Thoracic aorta (tissue), 2 donors: Measurements from ENCODE around the gene MYRIP. TPM values are rescaled to one million over a fixed set of nuclear protein-coding genes. Genes with fewer than 3 reads are reported as not detected.

ENCODE experiments used
- ATAC-seq: fragments of 150-250 bp; one replicate; pipeline ENCODE4 v1.8.0; 2017; ENCODE audit warnings: low read depth; ENCODE audit not compliant: insufficient number of reproducible peaks, low FRiP score
- DNase-seq: peaks from one replicate; pipeline ENCODE4 v3.0.0-alpha.2; 2020; ENCODE audit warnings: low spot score
- H3K27ac ChIP-seq, 2 donors: fragments of 200-600 bp; sonication (generic); 1 replicate in 1 of 2; 2 replicates in 1 of 2; pipeline ENCODE4 v1.5.1; 2016; ENCODE audit warnings: mild to moderate bottlenecking in 2 of 2, moderate library complexity in 2 of 2
- H3K27me3 ChIP-seq: fragments of 200-600 bp; sonication (generic); replicated peaks from 2 replicates; pipeline ENCODE4 v1.6.0; 2016; ENCODE audit warnings: mild to moderate bottlenecking; ENCODE audit not compliant: insufficient read depth
- H3K36me3 ChIP-seq: fragments of 200-600 bp; sonication (generic); one replicate; pipeline ENCODE4 v1.5.1; 2016
- H3K4me1 ChIP-seq, 2 donors: fragments of 200-600 bp; sonication (generic); 1 replicate in 1 of 2; 2 replicates in 1 of 2; pipeline versions ENCODE4 v1.5.1 to v1.6.0; 2016; ENCODE audit warnings: low read depth in 2 of 2, mild to moderate bottlenecking in 1 of 2; ENCODE audit not compliant: control insufficient read depth in 1 of 2
- H3K4me3 ChIP-seq: fragments of 200-600 bp; sonication (generic); 2 replicates; pipeline ENCODE4 v1.5.1; 2016; ENCODE audit warnings: mild to moderate bottlenecking
- H3K9me3 ChIP-seq: fragments of 200-600 bp; sonication (generic); 2 replicates; pipeline ENCODE4 v1.5.1; 2016
- total RNA-seq, 2 donors: library from RNA; depleted of rRNA; stranded (reverse); fragments of >200 nt; gene quantifications; one replicate each; pipeline versions ENCODE4 v1.1.0 to v1.2.3, GENCODE V29; 2016
- TF ChIP-seq, protein P1 (sequence below): fragments of 200-600 bp; sonication (generic); IDR thresholded peaks from one replicate; pipeline ENCODE4 v1.5.1; 2019; ENCODE audit warnings: antibody characterized with exemption

MYRIP gene
- total RNA-seq, 2 donors from 2014 or later = 1.5 to 5.1 TPM

DNA sequence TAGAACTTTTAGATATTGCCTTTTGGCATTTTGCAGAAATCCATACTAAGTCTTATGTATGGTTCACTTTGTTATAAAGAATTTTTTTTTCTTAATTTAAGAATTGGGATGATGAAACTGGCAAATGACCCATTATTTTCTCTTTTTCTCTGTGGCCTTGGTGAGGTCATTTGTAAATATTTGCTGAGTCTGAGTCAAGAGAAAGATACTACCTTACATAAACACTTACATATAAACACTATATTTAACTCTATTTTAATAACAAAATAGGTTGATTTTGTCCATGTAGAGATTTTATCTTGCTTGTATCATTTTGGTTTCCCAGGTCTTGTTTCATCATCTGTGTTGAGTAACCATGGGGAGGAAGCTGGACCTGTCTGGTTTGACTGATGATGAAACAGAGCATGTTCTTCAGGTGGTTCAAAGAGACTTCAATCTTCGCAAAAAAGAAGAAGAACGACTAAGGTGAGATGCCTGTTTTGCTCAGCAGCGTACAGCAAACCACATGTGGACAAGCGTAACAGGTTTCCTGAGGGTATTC is 91.1 kb downstream of the MYRIP start:
- no peaks in the 10 kb centered on the region for H3K36me3 ChIP-seq
- H3K9me3 ChIP-seq = no peaks in the 10 kb centered on the region
- ATAC-seq (no peak), DNase-seq (no peak)
- no peak overlapping the region for H3K27ac ChIP-seq
- TF ChIP-seq, protein P1, sequence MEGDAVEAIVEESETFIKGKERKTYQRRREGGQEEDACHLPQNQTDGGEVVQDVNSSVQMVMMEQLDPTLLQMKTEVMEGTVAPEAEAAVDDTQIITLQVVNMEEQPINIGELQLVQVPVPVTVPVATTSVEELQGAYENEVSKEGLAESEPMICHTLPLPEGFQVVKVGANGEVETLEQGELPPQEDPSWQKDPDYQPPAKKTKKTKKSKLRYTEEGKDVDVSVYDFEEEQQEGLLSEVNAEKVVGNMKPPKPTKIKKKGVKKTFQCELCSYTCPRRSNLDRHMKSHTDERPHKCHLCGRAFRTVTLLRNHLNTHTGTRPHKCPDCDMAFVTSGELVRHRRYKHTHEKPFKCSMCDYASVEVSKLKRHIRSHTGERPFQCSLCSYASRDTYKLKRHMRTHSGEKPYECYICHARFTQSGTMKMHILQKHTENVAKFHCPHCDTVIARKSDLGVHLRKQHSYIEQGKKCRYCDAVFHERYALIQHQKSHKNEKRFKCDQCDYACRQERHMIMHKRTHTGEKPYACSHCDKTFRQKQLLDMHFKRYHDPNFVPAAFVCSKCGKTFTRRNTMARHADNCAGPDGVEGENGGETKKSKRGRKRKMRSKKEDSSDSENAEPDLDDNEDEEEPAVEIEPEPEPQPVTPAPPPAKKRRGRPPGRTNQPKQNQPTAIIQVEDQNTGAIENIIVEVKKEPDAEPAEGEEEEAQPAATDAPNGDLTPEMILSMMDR = no peak
- no peaks in the 10 kb centered on the region for H3K27me3 ChIP-seq
- H3K4me1 ChIP-seq = no peaks in the 10 kb centered on the region
- no peak overlapping the region for H3K4me3 ChIP-seq

DNA sequence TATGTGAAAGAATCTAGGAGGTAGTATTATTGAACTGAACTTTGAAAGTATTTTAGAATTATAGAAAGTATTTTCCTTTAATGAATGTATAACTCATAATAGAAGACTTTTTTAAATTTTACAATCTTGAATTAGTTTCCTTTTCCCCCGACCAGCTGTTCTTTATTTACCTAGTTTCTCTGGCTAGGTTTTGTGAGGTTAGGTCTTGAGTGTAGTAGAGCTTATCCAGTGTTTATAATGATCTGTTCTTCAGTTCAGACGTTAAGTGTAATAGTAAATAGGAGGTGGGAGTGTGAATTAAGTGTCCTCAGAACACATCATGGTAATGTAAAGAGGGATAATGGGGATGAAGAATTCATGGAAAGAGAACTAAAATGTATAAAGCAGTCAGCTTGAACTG is 93.8 kb downstream of the MYRIP start:
- Histone ChIP-seq H3K4me1 (peaks cover 0 to 6% of the 10 kb centered on the region in 2 donors), H3K27ac (no peak overlapping the region), H3K36me3 (no peaks in the 10 kb centered on the region), H3K27me3 (no peaks in the 10 kb centered on the region), H3K9me3 (no peaks in the 10 kb centered on the region), H3K4me3 (no peak overlapping the region)
- DNase-seq = no peak
- ATAC-seq = no peak
- TF ChIP-seq, protein P1 = no peak

DNA sequence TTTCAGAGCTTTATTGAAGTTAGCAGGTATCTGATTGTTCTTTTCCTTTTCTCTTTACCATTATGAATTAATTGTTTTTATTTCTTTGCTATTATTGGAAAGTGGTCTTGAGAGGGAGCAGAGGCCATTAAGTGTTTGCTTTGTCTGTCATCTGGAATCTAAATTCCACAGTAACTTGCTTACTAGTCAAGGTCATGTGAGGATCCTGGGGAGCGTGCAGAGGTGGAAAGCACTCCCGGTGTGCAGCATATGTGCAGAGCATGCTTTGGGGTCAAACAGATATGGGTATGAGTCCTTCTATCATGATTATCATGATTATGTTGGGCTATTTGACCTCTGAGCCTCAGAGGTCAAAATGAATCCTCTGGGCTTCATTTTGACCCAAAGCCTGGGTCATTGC is 96.4 kb downstream of the MYRIP start:
- DNase-seq (no peak), ATAC-seq (no peak)
- H3K36me3 ChIP-seq = no peaks in the 10 kb centered on the region
- H3K4me3 ChIP-seq = no peak overlapping the region
- no peak overlapping the region for H3K27ac ChIP-seq
- H3K9me3 ChIP-seq = no peaks in the 10 kb centered on the region
- TF ChIP-seq, protein P1 = no peak
- H3K27me3 ChIP-seq = no peaks in the 10 kb centered on the region
- peaks cover 1 to 8% of the 10 kb centered on the region in 2 donors for H3K4me1 ChIP-seq

DNA sequence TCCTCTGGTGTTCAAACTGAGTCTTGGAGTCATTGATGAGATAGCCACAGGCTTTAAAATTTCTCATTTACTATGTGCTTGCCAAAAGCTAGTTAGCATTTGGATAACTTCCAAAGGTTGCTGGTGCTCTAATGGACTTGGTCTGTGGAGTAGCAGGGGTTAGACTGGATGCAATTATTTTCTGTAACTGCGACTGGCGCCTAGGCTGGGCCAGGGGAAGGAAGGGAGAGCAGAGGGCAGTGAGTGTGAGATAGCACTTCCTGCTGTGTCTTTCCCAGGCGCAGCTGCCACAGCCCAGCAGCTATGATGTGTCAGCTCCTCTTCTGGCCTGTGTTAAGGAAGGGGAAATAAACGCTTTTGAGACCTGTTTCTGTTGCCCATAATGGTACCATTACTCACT is 98.6 kb downstream of the MYRIP start:
- H3K27ac ChIP-seq = no peak overlapping the region
- H3K27me3 ChIP-seq = no peaks in the 10 kb centered on the region
- ATAC-seq (no peak), DNase-seq (no peak)
- H3K9me3 ChIP-seq = no peaks in the 10 kb centered on the region
- TF ChIP-seq, protein P1 = no peak
- H3K4me3 ChIP-seq = no peak overlapping the region
- no peaks in the 10 kb centered on the region for H3K36me3 ChIP-seq
- H3K4me1 ChIP-seq = peaks cover 14 to 26% of the 10 kb centered on the region in 2 donors

DNA sequence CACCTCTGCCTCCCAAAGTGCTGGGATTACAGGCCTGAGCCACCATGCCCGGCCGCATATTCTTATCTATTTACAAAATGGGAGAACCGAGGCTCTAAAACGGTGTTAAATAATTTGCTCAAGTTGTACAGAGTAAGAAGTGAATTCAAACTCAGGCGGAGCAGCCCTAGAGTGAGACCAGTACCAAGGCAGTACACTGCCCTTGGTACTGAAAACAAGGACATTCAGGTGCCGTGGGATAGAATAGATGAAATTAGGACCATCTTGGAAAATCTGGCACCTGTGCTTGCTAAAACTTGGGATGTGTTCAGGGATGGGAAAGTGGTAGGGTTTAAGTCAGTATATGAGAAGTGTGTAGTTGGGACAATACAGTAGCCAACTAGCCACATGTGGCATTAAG is 100.7 kb downstream of the MYRIP start:
- H3K27ac ChIP-seq = no peak overlapping the region
- H3K4me1 ChIP-seq = peaks cover 14 to 26% of the 10 kb centered on the region in 2 donors
- ATAC-seq (no peak), DNase-seq (no peak)
- no peaks in the 10 kb centered on the region for H3K27me3 ChIP-seq
- H3K4me3 ChIP-seq = no peak overlapping the region
- no peaks in the 10 kb centered on the region for H3K9me3 ChIP-seq
- TF ChIP-seq, protein P1 = no peak
- no peaks in the 10 kb centered on the region for H3K36me3 ChIP-seq
